Measurements from ENCODE around the gene LDB1.

Gene LDB1

GRCh38 chr10:102120142-102120990 lies at the start of gene LDB1:
LDB1 (minus strand) TSS chr10:102120368; CDS start chr10:102120110, 258 bp downstream.
- DNase-seq, result peak; percentile 63

- no peak for DNase-seq
These were observed 47.7 kb upstream of the LDB1 start for GRCh38 chr10:102167861-102168260.

- DNase-seq, result no peak
These were observed 43.3 kb upstream of the LDB1 start for GRCh38 chr10:102163342-102163989.

- DNase-seq, result no peak
These were observed 39.7 kb upstream of the LDB1 start for GRCh38 chr10:102159831-102160230.

DNA sequence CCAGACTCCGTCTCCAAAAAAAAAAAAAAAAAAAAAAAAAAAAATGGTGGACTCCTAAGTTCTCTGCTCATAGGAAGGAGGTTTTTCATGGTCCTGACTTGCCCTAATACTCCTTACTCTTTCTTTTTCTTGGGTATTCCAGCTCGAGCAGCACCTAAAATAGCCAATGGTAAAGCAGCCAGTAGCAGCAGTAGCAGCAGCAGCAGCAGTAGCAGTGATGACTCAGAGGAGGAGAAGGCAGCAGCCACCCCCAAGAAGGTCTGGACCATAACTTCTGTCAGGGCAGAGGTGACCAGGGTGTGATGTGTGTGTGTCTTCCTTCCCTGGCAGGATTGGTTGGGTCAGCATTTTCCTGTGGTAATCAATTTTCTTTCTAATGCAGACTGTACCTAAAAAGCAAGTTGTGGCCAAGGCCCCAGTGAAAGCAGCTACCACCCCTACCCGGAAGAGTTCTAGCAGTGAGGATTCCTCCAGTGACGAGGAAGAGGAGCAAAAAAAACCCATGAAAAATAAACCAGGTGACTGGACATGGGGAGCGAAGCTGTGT lies 39.0 kb upstream of the LDB1 start:
- DNase-seq, result no peak

DNA sequence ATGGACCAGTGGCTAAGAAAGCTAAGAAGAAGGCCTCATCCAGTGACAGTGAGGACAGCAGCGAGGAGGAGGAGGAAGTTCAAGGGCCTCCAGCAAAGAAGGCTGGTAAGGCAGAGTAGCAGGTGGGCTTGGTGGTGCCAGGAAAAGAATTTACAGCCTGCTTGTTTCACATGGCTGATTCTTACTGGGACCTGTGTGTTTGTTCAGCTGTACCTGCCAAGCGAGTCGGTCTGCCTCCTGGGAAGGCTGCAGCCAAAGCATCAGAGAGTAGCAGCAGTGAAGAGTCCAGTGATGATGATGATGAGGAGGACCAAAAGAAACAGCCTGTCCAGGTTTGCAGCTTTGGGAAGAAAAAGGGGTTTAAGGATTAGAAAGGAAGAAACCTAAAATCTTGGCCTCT lies 37.1 kb upstream of the LDB1 start:
- no peak for DNase-seq

GRCh38 chr10:102154466-102155116 lies 34.4 kb upstream of the LDB1 start:
- no peak for DNase-seq

- DNase-seq, result no peak
These were observed 33.0 kb upstream of the LDB1 start for GRCh38 chr10:102153093-102153620.

DNA sequence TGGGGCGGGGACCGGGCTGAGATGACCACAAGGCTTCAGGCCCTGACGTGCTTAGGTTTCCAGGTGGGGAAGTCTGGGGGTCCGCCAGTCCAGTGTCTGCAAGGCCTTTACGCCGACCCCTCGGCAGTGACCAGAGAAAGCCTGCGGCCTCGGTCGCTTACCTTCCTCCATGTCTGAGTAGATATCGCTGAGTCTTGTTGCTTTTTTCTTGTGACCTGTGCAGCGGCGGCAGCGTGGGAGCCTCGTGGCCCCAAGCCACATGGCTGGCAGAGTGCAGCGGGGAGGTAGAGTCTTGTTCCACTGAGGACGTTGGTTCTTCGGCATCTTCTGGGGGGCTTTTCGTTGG lies 32.4 kb upstream of the LDB1 start:
- DNase-seq, result no peak

- peak; percentile 100 for DNase-seq
These were observed 31.8 kb upstream of the LDB1 start, which contains the start of gene NOLC1 for GRCh38 chr10:102151774-102152544. NOLC1 (plus strand) TSS chr10:102152389; CDS start chr10:102152411, 22 bp downstream.

DNA sequence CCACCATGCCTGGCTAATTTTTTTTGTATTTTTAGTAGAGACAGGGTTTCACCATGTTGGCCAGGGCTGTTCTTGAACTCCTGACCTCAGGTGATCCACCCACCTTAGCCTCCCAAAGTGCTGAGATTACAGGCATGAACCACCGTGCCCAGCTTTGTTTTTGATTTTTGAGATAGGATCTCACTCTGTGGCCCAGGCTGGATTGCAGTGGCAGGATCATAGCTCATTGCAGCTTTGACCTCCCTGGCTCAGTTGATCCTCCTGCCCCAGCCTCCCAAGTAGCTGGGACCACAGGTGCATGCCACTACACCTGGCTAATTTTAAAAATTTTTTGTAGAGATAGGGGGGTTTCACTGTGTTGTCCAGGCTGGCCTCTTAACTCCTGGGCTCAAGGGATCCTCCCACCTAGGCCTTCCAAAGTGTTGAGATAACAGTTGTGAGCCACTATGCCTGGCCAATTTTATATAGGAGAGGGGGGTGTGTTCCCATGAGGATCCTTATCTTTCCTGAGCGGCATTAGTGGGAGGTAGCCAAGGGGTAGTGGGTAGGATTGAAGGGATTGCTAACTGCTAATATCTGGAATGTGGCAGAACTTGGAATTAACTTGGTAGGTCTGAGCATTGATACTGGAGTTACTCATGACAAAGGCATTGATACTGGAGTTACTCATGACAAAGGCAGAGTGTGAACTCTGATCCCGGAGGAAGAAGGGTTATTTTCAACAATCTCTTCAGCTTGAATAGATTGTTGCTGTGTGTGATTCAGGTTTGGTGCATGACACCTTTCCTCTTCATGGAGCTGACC lies 31.0 kb upstream of the LDB1 start:
- DNase-seq, result no peak

DNA sequence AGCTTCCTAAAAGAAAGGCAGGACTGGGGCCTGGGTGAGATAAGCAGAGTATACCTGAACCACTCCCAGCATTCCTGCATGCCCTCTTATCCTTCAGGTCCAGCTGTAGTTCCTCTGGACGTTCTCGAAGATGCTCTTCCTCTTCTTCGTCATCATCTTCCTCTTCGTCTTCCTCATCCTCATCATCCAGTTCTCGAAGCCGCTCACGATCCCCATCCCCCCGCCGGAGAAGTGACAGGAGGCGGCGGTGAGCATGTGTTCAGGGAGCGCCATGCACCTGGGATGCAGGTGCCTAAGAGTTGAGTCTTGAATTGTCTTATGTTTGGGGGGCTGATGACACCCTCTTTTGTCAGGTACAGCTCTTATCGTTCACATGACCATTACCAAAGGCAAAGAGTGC lies 28.1 kb upstream of the LDB1 start:
- DNase-seq, result no peak

DNA sequence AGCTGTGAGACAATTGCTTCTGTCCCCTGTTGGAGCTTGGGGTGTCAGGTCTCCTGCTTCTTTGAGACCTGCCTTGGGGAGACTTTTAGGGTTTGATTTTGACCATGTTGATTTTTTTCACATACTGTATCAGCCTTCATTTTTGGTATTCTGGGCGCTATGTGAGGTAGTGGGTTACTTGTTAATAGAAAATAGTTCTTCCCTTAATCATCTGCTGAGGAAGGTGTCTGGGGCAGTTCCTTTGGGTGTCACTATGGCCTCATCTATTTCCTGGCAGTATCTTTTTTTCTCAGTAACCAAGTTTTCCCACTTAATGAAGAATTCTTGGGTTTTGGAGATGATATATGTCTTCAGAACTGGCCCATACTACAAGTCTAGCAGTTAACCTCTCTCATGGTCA lies 27.4 kb upstream of the LDB1 start:
- DNase-seq, result no peak

DNA sequence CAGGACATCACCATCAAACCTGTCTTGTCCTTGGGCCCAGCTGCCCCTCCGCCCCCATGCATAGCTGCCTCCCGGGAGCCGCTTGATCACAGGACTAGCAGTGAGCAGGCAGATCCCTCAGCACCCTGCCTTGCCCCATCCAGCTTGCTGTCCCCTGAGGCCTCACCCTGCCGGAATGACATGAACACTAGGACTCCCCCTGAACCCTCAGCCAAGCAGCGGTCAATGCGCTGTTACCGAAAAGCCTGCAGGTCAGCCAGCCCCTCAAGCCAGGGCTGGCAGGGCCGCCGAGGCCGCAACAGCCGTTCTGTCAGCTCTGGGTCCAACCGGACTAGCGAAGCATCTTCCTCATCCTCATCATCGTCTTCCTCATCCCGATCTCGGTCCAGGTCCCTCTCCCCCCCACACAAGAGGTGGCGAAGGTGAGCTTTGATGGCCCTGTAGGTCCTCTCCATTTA lies 26.8 kb upstream of the LDB1 start:
- DNase-seq, result no peak

DNA sequence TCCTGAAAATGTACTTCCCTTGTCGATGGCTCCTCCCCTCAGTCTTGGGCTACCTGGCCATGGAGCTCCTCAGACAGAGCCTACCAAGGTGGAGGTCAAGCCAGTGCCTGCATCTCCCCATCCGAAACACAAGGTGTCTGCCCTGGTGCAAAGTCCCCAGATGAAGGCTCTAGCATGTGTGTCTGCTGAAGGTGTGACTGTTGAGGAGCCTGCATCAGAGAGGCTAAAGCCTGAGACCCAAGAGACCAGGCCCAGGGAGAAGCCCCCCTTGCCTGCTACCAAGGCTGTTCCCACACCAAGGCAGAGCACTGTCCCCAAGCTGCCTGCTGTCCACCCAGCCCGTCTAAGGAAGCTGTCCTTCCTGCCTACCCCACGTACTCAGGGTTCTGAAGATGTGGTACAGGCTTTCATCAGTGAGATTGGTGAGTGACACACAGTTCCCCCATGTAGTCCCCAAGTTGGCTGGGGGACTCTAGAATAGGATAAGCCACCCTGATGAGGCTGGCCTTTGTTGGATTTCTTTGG lies 21.5 kb upstream of the LDB1 start:
- DNase-seq, result no peak

DNA sequence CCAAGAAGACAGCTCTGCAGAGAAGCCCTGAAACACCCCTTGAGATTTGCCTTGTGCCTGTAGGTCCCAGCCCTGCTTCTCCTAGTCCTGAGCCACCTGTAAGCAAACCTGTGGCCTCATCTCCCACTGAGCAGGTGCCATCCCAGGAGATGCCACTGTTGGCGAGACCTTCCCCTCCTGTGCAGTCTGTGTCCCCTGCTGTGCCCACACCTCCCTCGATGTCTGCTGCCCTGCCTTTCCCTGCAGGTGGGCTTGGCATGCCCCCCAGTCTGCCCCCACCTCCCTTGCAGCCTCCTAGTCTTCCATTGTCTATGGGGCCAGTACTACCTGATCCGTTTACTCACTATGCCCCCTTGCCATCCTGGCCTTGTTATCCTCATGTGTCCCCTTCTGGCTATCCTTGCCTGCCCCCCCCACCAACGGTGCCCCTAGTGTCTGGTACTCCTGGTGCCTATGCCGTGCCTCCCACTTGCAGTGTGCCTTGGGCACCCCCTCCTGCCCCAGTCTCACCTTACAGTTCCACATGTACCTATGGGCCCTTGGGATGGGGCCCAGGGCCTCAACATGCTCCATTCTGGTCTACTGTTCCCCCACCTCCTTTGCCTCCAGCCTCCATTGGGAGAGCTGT lies 20.9 kb upstream of the LDB1 start:
- DNase-seq, result no peak

DNA sequence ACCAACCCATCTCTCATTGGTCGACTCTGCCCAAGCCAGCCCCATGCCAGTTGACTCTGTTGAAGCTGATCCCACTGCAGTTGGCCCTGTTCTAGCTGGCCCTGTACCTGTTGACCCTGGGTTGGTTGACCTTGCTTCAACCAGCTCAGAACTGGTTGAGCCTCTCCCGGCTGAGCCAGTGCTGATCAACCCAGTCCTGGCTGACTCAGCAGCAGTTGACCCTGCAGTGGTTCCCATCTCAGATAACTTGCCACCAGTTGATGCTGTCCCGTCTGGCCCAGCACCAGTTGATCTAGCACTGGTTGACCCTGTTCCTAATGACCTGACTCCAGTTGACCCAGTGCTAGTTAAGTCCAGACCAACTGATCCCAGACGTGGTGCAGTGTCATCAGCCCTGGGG lies 20.1 kb upstream of the LDB1 start:
- DNase-seq, result no peak

DNA sequence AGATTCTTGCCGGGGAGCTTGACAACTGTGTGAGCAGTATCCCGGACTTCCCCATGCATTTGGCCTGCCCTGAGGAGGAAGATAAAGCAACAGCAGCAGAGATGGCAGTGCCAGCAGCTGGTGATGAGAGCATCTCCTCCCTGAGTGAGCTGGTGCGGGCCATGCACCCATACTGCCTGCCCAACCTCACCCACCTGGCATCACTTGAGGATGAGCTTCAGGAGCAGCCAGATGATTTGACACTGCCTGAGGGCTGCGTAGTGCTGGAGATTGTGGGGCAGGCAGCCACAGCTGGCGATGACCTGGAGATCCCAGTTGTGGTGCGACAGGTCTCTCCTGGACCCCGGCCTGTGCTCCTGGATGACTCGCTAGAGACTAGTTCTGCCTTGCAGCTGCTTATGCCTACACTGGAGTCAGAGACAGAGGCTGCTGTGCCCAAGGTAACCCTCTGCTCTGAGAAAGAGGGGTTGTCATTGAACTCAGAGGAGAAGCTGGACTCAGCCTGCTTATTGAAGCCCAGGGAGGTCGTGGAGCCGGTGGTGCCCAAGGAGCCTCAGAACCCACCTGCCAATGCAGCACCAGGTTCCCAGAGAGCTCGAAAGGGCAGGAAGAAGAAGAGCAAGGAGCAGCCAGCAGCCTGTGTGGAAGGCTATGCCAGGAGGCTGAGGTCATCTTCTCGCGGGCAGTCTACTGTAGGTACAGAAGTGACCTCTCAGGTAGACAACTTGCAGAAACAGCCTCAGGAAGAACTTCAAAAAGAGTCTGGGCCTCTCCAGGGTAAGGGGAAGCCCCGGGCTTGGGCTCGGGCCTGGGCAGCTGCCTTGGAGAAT lies 19.3 kb upstream of the LDB1 start:
- DNase-seq, result no peak

GRCh38 chr10:102135956-102136526 lies 15.9 kb upstream of the LDB1 start:
- no peak for DNase-seq

GRCh38 chr10:102134416-102134815 lies 14.2 kb upstream of the LDB1 start:
- DNase-seq, result no peak

Measured in activated effector memory CD4-positive, alpha-beta T cell treated with Interleukin-2 at 50 U/mL for 16 hours (primary cell).